ENCODE data around the gene LAMB1.

LAMB1 gene

GRCh38 chr7:108017776-108018151, 14.8 kb upstream of the LAMB1 start:
- no peak for DNase-seq (ENCODE audit: low spot score)

- DNase-seq (ENCODE audit: low spot score) = no peak
These were observed 14.1 kb upstream of the LAMB1 start for GRCh38 chr7:108016841-108017775.

- no peak for DNase-seq (ENCODE audit: low spot score)
These were observed 12.8 kb upstream of the LAMB1 start for GRCh38 chr7:108015740-108016139.

- peak; percentile 49 for DNase-seq (ENCODE audit: low spot score)
These were observed 12.1 kb upstream of the LAMB1 start for GRCh38 chr7:108014747-108015682.

- no peak for DNase-seq (ENCODE audit: low spot score)
These were observed 11.3 kb upstream of the LAMB1 start for GRCh38 chr7:108014215-108014614.

GRCh38 chr7:108012499-108013430, 9.8 kb upstream of the LAMB1 start:
- no peak for DNase-seq (ENCODE audit: low spot score)

- DNase-seq (ENCODE audit: low spot score) = no peak
These were observed 7.4 kb upstream of the LAMB1 start for GRCh38 chr7:108010377-108010776.

- no peak for DNase-seq (ENCODE audit: low spot score)
These were observed 6.9 kb upstream of the LAMB1 start for GRCh38 chr7:108009873-108010272.

GRCh38 chr7:108008827-108009226, 5.9 kb upstream of the LAMB1 start:
- no peak for DNase-seq (ENCODE audit: low spot score)

- no peak for DNase-seq (ENCODE audit: low spot score)
These were observed 5.3 kb upstream of the LAMB1 start for GRCh38 chr7:108008240-108008639.

- DNase-seq (ENCODE audit: low spot score) = no peak
These were observed 4.8 kb upstream of the LAMB1 start for GRCh38 chr7:108007762-108008161.

- DNase-seq (ENCODE audit: low spot score) = no peak
These were observed 4.3 kb upstream of the LAMB1 start for GRCh38 chr7:108007261-108007660.

- peak; percentile 43 for DNase-seq (ENCODE audit: low spot score)
These were observed 1.5 kb upstream of the LAMB1 start for GRCh38 chr7:108004220-108005142.

- DNase-seq (ENCODE audit: low spot score) = no peak
These were observed 606 bp upstream of the LAMB1 start for GRCh38 chr7:108003599-108003935.

GRCh38 chr7:108001764-108002725, 916 bp downstream of the LAMB1 start:
- peak; percentile 53 for DNase-seq (ENCODE audit: low spot score)

- no peak for DNase-seq (ENCODE audit: low spot score)
These were observed 1.8 kb downstream of the LAMB1 start for GRCh38 chr7:108000875-108001763.

- DNase-seq (ENCODE audit: low spot score) = no peak
These were observed 3.0 kb downstream of the LAMB1 start for GRCh38 chr7:107999779-108000560.

Data from hepatic stellate cell (primary cell).